GM12872 (cell line): ENCODE measurements around the gene RNASET2.

Experiments
- CTCF ChIP-seq: IDR thresholded peaks from 3 replicates; pipeline ENCODE4 v1.5.1; 2011; ENCODE audit warnings: low read depth, mild to moderate bottlenecking, low read length, moderate library complexity; ENCODE audit not compliant: insufficient read depth

The RNASET2 gene

GRCh38 chr6:166956444-166957086 lies at the start of gene RNASET2:
TSS of gene RNASET2 (minus strand) at chr6:166956550. CDS start at chr6:166956182, 368 bp downstream.
- TF ChIP-seq CTCF: no peak

GRCh38 chr6:167005350-167006159 lies 49.2 kb upstream of the RNASET2 start:
- TF ChIP-seq CTCF: no peak

GRCh38 chr6:167000759-167001158 lies 44.4 kb upstream of the RNASET2 start:
- TF ChIP-seq CTCF: no peak

- TF ChIP-seq CTCF: no peak
Measured at GRCh38 chr6:166999884-167000253, 43.5 kb upstream of the RNASET2 start.

GRCh38 chr6:166999145-166999883 lies 43.0 kb upstream of the RNASET2 start, which contains the start of gene CEP43:
TSS of gene CEP43 (plus strand) at chr6:166999397. CDS start at chr6:166999413, 16 bp downstream.
- no peak for TF ChIP-seq CTCF

- TF ChIP-seq CTCF: 0 out of 3 replicates have a peak, but pooled peaks have one; percentile 11
Measured at GRCh38 chr6:166998256-166999144, 42.1 kb upstream of the RNASET2 start.
